C4-2B (cell line): ENCODE data around the gene LRRC3C.
"Not testable (repeated sequence)": the region's sequence is repeated elsewhere in the genome, so short reads cannot be mapped to it uniquely, and the experiment has no call there.

ENCODE experiments used
- CTCF ChIP-seq: fragments of 450-650 bp; conservative IDR thresholded peaks from 2 replicates; pipeline ENCODE4 v1.5.1; 2017; ENCODE audit warnings: mild to moderate bottlenecking
- ZFX ChIP-seq: fragments of 450-650 bp; IDR thresholded peaks from 2 replicates; pipeline ENCODE4 v1.6.1; 2017

DNA sequence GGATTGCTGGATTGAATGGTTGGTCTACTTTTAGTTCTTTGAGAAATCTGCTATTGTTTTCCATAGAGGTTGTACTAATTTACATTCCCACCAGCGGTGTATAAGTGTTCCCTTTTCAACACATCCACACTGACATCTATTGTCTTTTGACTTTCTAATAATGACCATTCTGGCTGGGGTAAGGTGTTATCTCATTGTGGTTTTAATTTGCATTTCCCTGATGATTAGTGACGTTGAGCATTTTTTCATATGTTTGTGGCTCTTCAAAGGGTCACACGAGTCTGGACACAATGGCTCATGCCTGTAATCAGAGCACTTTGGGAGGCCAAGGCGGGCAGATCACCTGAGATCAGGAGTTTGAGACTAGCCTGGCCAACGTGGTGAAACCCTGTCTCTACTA, 41.4 kb upstream of the LRRC3C start:
- not testable (repeated sequence) for TF ChIP-seq CTCF, ZFX
